Measurements from ENCODE around the gene MTFR1L.

GRCh38 chr1:25881266-25881665 lies 61.5 kb downstream of the MTFR1L start:
- no peak for TF ChIP-seq CTCF (IDR thresholded peaks at IDR 0.05)
- TF ChIP-seq POLR2A (IDR thresholded peaks at IDR 0.05), result no peak
